Measurements from ENCODE around the gene TSPAN14.

DNA sequence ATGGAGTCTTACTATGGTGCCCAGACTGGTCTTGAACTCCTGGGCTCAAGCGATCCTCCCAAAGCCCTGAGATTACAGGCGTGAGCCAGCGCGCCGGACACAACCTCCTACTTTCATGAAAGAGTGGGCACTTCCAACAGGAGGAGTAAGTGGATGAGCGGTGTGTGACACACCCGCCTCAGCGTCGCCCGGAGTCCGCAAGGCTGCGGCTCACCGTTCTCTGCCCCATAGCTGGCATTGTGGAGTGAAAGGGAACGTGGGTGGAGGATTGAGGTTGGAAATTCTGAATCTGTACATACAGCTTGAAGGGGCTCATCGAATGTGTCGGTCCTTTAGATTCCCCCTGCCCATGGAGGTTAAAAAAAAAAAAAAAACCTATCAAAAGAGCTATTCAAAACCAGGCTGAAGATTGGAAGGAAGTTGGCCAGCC lies 46.3 kb upstream of the TSPAN14 start:
- TF ChIP-seq, protein P1, sequence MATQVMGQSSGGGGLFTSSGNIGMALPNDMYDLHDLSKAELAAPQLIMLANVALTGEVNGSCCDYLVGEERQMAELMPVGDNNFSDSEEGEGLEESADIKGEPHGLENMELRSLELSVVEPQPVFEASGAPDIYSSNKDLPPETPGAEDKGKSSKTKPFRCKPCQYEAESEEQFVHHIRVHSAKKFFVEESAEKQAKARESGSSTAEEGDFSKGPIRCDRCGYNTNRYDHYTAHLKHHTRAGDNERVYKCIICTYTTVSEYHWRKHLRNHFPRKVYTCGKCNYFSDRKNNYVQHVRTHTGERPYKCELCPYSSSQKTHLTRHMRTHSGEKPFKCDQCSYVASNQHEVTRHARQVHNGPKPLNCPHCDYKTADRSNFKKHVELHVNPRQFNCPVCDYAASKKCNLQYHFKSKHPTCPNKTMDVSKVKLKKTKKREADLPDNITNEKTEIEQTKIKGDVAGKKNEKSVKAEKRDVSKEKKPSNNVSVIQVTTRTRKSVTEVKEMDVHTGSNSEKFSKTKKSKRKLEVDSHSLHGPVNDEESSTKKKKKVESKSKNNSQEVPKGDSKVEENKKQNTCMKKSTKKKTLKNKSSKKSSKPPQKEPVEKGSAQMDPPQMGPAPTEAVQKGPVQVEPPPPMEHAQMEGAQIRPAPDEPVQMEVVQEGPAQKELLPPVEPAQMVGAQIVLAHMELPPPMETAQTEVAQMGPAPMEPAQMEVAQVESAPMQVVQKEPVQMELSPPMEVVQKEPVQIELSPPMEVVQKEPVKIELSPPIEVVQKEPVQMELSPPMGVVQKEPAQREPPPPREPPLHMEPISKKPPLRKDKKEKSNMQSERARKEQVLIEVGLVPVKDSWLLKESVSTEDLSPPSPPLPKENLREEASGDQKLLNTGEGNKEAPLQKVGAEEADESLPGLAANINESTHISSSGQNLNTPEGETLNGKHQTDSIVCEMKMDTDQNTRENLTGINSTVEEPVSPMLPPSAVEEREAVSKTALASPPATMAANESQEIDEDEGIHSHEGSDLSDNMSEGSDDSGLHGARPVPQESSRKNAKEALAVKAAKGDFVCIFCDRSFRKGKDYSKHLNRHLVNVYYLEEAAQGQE (IDR thresholded peaks at IDR 0.05; ENCODE audit: insufficient replicate concordance, low read depth): no peak
- TF ChIP-seq CTCF (IDR thresholded peaks at IDR 0.05; ENCODE audit: insufficient read depth, low read length) (no peak), SPI1 (IDR thresholded peaks at IDR 0.05; ENCODE audit: borderline replicate concordance, low read depth) (no peak), POLR2AphosphoS5 (IDR thresholded peaks at IDR 0.05; ENCODE audit: low read depth) (no peak)

Measured in HL-60 (cell line).